Psoas muscle (tissue), 8 donors: ENCODE results near the gene RNASEH2A. TPM values are rescaled to one million over a fixed set of nuclear protein-coding genes. Genes with fewer than 3 reads are reported as not detected.

Experiments
- ATAC-seq, 4 donors: fragments of 200-7000 bp; cut with Tn5 transposase; one replicate each; pipeline ENCODE4 v1.9.1; 2020; ENCODE audit warnings: moderate library complexity in 3 of 4, mild to moderate bottlenecking in 2 of 4
- DNase-seq, 2 donors: peaks; one replicate each; pipeline ENCODE4 v3.0.0-alpha.2; 2020
- H3K27ac ChIP-seq: fragments of 200-600 bp; one replicate; pipeline ENCODE4 v1.8.0; 2022
- H3K27me3 ChIP-seq, 3 donors: fragments of 200-600 bp in 1 of 3; one replicate each; pipeline versions ENCODE4 v1.6.1 to v1.8.0; 2013 to 2022; ENCODE audit warnings: low read length in 2 of 3, mild to moderate bottlenecking in 2 of 3, moderate library complexity in 1 of 3; ENCODE audit not compliant: insufficient read depth in 3 of 3
- H3K36me3 ChIP-seq, 2 donors: fragments of 200-600 bp in 1 of 2; one replicate each; pipeline versions ENCODE4 v1.6.1 to v1.8.0; 2013 to 2022; ENCODE audit warnings: low read depth in 1 of 2, mild to moderate bottlenecking in 1 of 2, moderate library complexity in 1 of 2; ENCODE audit not compliant: insufficient read depth in 1 of 2
- H3K4me1 ChIP-seq: fragments of 200-600 bp; one replicate; pipeline ENCODE4 v1.8.0; 2022
- H3K4me3 ChIP-seq: fragments of 200-600 bp; one replicate; pipeline ENCODE4 v1.8.0; 2022; ENCODE audit warnings: mild to moderate bottlenecking
- H3K9me3 ChIP-seq: fragments of 200-600 bp; one replicate; pipeline ENCODE4 v1.8.0; 2022
- CTCF ChIP-seq: fragments of 200-600 bp; IDR thresholded peaks from one replicate; pipeline ENCODE4 v1.8.0; 2022; ENCODE audit warnings: antibody characterized with exemption
- WGBS, 3 donors: extraction: QIAGEN DNeasy Blood & Tissue Kit; methylation state at CpG; one replicate each; pipeline versions ENCODE4 v1.1.6 to v1.1.7; 2013; 5-methylcytosine and 5-hydroxymethylcytosine counted together
- intact Hi-C, 2 donors: fragments of 100-400 bp; cut with DNase I; formaldehyde crosslinking; loops; one replicate each; pipeline versions ENCODE4 v1.11.0 to v1.14.2; 2022
- polyA plus RNA-seq, 3 donors: library from polyadenylated mRNA; stranded (reverse); fragments of 200-250 nt; gene quantifications; one replicate each; pipeline ENCODE4 v1.2.3, GENCODE V29; 2013
- total RNA-seq, 4 donors: library from RNA; stranded (reverse); fragmentation: NEBNext Ultra II Directional in 2 of 4; extraction: Animal tissue kit (Norgen Biotek cat#: 25700) in 2 of 4; gene quantifications; one replicate each; pipeline versions ENCODE4 v1.2.1 to v1.2.4, GENCODE V29; 2021 to 2023
- donor health status: healthy with polysubstance abuse.
- donor health status: DM: no; HTN: no; CAD: no; lungs with moderate emphysema.
- donor health status: Bipolar disorder and iron deficiency.
- donor health status: healthy.
- donor health status: DM: yes; HTN: yes; CAD: no.
- donor health status: DM: no; HTN: no; CAD: no.
- donor health status: DM: no; HTN: no; CAD: no.
- donor health status: DM: yes; HTN: yes; CAD: no.

Gene RNASEH2A
- total and polyA plus RNA-seq, 7 donors, result 2.4 to 9.0 (median 3.6) TPM

DNA sequence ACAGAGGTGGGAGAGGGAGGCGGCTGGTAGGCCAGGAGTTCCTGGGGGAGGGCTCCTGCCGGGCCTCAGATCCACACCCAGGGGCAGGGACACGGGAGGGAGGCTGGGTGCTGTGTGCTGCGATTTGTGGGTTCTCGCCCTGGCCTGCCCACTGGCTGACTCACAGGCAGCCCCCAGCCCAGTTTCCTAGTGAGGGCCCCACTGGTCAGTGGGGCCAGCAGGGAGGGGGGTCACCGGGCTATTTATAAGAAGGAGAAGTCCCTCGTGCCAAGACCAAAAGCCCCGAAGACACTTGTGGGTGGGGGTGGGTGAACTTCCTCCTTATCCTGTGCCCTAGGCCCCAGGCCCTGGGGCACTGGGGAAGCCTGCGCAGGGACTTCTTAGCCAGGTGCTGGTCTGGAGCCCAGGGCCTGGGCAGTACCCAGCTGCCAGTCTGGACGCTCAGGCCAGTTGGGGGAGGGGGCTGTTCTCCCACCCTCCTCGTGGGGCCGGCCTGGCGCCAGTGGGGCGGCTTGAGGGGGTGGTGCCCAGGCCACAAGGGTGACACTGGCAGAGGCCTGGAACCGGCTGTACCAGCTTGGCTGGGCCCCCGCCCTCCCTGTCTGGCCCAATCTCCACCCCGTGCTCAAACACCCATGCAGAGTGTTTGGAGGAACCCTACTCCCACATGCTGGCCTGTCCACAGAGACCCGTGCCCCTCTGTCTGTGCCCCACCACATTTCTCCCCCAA, 20.1 kb upstream of the RNASEH2A start:
- peak; percentile 65 to 78 for DNase-seq
- no peaks in the 10 kb centered on the region for H3K27me3 ChIP-seq
- peak overlapping the region; percentile 99 for H3K27ac ChIP-seq
- peaks cover 35% of the 10 kb centered on the region for H3K4me1 ChIP-seq
- intact Hi-C loops, result no loop called here
- H3K4me3 ChIP-seq, result no peak overlapping the region
- no peaks in the 10 kb centered on the region for H3K36me3 ChIP-seq
- no peak for ATAC-seq
- 40 to 50% (median 42%) methylated on average over 12 to 18 of the region's 18 CpGs for WGBS, 3 donors
- no peak for TF ChIP-seq CTCF
- H3K9me3 ChIP-seq, result no peaks in the 10 kb centered on the region

- H3K36me3 ChIP-seq, result no peaks in the 10 kb centered on the region
- H3K4me3 ChIP-seq, result no peak overlapping the region
- DNase-seq (no peak), ATAC-seq (no peak)
- no peak for TF ChIP-seq CTCF
- H3K9me3 ChIP-seq, result no peaks in the 10 kb centered on the region
- 71 to 77% (median 72%) methylated on average over 3 of the region's 3 CpGs for WGBS, 3 donors
- intact Hi-C loops, result no loop called here
- H3K4me1 ChIP-seq, result peaks cover 35% of the 10 kb centered on the region
- peak overlapping the region; percentile 99 for H3K27ac ChIP-seq
- no peaks in the 10 kb centered on the region for H3K27me3 ChIP-seq
Observed at GRCh38 chr19:12786952-12787351, 19.4 kb upstream of the RNASEH2A start.

DNA sequence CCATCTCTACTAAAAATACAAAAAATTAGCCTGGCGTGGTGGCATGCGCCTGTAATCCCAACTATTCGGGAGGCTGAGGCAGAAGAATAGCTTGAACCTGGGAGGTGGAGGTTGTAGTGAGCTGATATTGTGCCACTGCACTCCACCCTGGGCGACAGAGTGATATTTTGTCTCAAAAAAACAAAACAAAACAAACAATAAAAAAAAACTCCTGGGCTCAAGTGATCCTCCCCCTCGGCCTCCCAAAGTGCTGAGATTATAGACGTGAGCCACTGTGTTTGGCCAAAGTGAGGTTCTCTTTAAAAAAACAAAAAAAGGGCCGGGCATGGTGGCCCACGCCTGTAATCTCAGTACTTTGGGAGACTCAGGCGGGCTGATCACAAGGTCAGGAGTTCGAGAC, 18.9 kb upstream of the RNASEH2A start:
- H3K27ac ChIP-seq, result peak overlapping the region; percentile 99
- WGBS, 3 donors, result 71 to 78% (median 75%) methylated on average over 10 of the region's 10 CpGs
- no peak for ATAC-seq
- no peak overlapping the region for H3K4me3 ChIP-seq
- peaks cover 35% of the 10 kb centered on the region for H3K4me1 ChIP-seq
- no peak for DNase-seq
- no peaks in the 10 kb centered on the region for H3K27me3 ChIP-seq
- intact Hi-C loops, result no loop called here
- H3K9me3 ChIP-seq, result no peaks in the 10 kb centered on the region
- H3K36me3 ChIP-seq, result no peaks in the 10 kb centered on the region
- TF ChIP-seq CTCF, result no peak

DNA sequence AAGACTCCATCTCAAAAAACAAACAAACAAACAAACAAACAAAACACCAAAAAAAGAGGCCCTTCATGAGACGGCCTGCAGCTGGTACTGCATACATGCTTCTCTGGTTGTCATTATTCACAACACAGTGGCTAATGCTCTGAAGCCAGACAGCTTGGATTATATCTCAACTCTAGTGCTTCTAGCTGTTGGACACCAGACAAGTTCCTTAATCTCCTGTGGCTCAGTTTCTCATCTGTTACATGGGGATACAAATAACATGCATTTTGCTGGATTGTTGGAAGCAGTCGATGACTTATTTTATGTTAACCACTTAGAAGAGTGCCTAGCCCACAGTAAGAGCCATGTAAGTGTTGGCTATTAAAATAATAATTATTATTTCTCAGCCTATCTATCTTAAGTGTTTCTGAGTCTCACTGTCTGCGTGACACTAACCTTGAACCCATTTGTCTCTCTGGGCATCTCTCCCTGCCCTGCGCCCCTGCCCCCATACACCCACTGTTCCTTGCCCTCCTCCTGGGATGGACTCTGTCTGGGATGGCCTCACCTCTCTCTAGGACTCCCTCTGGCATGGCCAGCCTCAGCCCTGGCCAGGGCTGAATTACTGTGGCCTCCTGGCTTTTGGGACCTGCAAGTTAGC, 18.2 kb upstream of the RNASEH2A start:
- H3K4me1 ChIP-seq, result peaks cover 32% of the 10 kb centered on the region
- WGBS, 3 donors, result 35 to 57% (median 37%) methylated on average over 4 of the region's 4 CpGs
- H3K27me3 ChIP-seq, result no peaks in the 10 kb centered on the region
- no peaks in the 10 kb centered on the region for H3K9me3 ChIP-seq
- no peaks in the 10 kb centered on the region for H3K36me3 ChIP-seq
- peak overlapping the region; percentile 99 for H3K4me3 ChIP-seq
- peak overlapping the region; percentile 99 for H3K27ac ChIP-seq
- DNase-seq (no peak), ATAC-seq (no peak)
- TF ChIP-seq CTCF, result no peak
- intact Hi-C loops, result no loop called here
